ENCODE results near the gene ZMAT3.
"Not testable (repeated sequence)": the region's sequence is repeated elsewhere in the genome, so short reads cannot be mapped to it uniquely, and the experiment has no call there.

The ZMAT3 gene

GRCh38 chr3:179069762-179070390 is 1.7 kb downstream of the ZMAT3 start:
- in situ Hi-C loops (cut with MboI; ENCODE audit: low sequenced_read_pairs): no loop called here

GRCh38 chr3:179068779-179069530 is 2.7 kb downstream of the ZMAT3 start:
- in situ Hi-C loops (cut with MboI; ENCODE audit: low sequenced_read_pairs): no loop called here

DNA sequence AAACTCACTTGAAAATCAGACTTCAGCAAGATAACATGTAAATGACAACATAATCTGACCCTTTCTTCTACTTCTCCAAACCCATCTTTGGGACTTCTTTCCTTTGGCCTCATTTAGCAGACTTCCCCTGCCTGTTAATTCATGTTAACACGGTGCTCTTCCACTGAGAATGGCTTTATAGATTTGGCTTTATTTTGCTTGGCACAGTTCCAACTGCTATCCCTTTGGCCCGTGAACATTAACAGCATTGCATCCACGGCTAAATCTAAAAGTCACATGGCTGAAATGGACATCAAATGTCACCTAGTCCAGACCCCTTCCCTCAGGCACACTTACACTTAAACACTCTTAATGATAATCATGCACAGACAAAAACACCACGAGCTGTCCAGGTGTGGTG is 3.8 kb downstream of the ZMAT3 start:
- in situ Hi-C loops (cut with MboI; ENCODE audit: low sequenced_read_pairs): no loop called here

- in situ Hi-C loops (cut with MboI; ENCODE audit: low sequenced_read_pairs): no loop called here
Measured at GRCh38 chr3:179067291-179067690, 4.3 kb downstream of the ZMAT3 start.

DNA sequence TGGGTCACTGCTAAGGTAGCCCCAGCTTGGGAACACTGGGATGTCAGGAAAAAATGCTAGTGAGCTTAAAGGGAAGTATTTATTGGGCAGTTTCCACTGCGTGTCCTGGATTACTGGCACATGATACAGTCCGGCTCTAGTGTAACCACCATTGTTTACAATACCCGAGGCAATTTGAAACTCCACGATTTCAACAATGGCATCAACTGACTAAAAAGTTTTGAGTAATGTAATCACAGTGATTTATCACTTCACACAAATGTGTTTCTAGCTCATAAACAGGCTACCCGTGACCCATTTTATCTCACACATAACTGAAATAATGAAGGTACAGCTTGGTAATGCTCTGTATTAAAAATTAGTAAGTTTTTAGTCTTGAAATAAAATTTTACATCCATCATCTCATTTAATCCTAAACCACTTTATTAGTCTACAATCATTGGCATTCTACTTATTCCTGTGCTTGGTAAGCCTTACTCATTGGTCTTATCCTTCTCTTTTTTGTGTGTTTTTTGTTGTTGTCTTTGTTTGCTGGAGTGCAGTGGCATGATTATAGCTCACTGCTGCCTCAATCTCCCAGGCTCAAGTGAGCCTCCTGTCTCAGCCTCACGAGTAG is 7.6 kb downstream of the ZMAT3 start:
- in situ Hi-C loops (cut with MboI; ENCODE audit: low sequenced_read_pairs): no loop called here

GRCh38 chr3:179056326-179056725 is 15.3 kb downstream of the ZMAT3 start:
- in situ Hi-C loops (cut with MboI; ENCODE audit: low sequenced_read_pairs): no loop called here

DNA sequence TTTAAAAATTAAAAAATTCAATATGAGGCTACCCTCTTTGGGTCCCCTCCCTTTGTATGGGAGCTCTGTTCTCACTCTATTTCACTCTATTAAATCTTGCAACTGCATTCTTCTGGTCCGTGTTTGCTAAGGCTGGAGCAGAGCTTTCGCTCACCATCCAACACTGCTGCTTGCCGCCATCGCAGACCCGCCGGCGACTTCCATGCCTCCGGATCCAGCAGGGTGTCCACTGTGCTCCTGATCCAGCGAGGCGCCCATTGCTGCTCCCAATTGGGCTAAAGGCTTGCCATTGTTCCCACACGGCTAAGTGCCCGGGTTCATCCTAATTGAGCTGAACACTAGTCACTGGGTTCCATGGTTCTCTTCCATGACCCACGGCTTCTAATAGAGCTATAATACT is 17.0 kb downstream of the ZMAT3 start:
- in situ Hi-C loops (cut with MboI; ENCODE audit: low sequenced_read_pairs): not testable (repeated sequence)

- in situ Hi-C loops (cut with MboI; ENCODE audit: low sequenced_read_pairs): no loop called here
Measured at GRCh38 chr3:179046497-179047353, 24.9 kb downstream of the ZMAT3 start.

- in situ Hi-C loops (cut with MboI; ENCODE audit: low sequenced_read_pairs): no loop called here
Measured at GRCh38 chr3:179045719-179046402, 25.7 kb downstream of the ZMAT3 start.

- in situ Hi-C loops (cut with MboI; ENCODE audit: low sequenced_read_pairs): not testable (repeated sequence)
Measured at GRCh38 chr3:179038899-179039251, 32.7 kb downstream of the ZMAT3 start.

DNA sequence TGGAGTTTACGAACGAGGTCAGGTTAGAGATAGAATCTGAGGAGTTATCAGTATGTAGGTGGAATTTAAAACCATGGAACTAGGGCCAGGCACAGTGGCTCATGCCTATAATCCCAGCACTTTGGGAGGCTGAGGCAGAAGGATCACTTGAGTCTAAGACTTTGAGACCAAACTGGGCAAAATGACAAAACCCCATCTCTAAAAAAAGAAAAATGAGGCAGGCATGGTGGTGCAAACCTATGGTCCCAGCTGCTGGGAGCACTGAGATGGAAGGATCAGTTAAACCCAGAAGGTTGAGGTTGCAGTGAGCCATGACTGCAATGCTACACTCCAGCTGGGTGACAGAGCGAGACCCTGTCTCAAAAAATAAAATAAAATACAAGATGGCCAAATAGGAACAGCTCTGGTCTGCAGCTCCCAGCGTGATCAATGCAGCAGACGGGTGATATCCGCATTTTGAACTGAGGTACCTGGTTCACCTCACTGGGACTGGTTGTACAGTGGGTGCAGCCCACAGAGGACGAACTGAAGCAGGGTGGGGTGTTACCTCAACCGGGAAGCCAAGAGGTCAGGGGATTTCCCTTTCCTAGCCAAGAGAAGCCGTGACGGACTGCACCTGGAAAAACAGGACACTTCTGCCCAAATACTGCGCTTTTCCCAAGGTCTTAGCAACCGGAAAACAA is 33.3 kb downstream of the ZMAT3 start:
- in situ Hi-C loops (cut with MboI; ENCODE audit: low sequenced_read_pairs): no loop called here

DNA sequence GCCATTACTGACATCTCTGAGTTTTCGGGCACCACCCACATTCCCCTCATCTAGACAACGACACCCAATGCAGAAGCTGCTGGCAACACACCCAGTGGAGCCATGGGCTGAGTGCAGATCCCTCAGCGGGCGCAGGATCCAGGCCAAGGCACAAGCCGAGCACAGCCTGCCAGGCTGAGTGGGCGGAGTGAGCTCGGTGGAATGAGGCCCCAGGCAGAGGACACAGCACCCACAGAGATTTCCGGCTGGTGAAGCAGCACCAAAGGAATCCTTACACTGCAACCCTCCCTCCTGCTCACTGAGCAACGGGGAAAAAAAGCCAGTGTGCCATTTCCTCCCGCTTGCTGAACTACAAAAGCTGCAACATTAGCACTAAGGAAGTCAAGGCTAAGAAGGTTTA is 34.3 kb downstream of the ZMAT3 start:
- in situ Hi-C loops (cut with MboI; ENCODE audit: low sequenced_read_pairs): no loop called here

GRCh38 chr3:179036626-179037300 is 34.8 kb downstream of the ZMAT3 start:
- in situ Hi-C loops (cut with MboI; ENCODE audit: low sequenced_read_pairs): no loop called here

DNA sequence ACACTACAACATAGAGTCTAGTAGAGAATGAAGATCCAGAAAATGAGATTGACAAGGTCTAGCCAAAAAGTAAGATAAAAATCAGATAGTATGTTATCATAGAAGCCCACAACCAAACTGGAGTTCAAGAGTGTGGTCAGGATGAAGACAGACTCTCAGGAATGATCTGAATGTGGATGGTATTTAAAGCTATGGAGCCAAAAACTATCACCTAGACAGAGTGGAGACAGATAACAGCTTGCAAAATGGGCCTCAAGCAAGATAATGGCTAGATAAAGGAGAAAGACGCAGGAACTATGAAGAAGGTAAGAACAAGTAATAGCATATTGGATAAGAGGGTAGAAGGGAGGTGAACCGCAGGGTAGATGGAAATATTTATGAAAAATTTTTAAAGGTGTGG is 35.4 kb downstream of the ZMAT3 start:
- in situ Hi-C loops (cut with MboI; ENCODE audit: low sequenced_read_pairs): no loop called here

GRCh38 chr3:179035232-179035631 is 36.4 kb downstream of the ZMAT3 start:
- in situ Hi-C loops (cut with MboI; ENCODE audit: low sequenced_read_pairs): no loop called here

DNA sequence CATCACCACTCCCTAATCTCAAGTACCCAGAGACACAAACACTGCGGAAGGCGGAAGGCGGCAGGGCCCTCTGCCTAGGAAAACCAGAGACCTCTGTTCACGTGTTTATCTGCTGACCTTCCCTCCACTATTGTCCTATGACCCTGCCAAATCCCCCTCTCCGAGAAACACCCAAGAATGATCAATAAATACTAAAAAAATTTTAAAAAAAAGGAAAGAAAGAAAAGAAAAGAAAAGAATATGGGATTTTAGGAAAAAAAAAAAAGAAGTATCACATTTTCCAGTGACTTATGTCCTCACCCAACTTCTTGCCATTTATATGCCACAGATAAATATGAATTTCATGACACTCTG is 38.3 kb downstream of the ZMAT3 start:
- in situ Hi-C loops (cut with MboI; ENCODE audit: low sequenced_read_pairs): not testable (repeated sequence)

- in situ Hi-C loops (cut with MboI; ENCODE audit: low sequenced_read_pairs): not testable (repeated sequence)
Measured at GRCh38 chr3:179032454-179033303, 38.9 kb downstream of the ZMAT3 start.

DNA sequence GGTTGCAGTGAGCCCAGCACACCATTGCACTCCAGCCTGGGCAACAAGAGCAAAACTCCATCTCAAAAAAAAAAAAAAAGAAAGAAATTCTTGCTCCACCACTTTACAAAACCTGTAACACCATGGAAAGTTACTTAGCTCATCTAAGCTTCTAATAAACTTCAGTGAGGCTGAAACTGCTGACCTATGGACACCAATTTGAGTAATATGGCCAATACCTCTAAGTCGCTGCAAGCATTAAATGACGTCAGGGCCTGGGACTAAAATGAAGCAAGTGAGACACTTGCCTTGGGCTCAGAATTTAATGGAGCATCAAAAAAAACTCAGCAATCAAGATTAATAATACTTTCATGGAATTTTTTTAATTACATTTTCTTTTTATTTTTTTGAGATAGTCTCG is 42.5 kb downstream of the ZMAT3 start:
- in situ Hi-C loops (cut with MboI; ENCODE audit: low sequenced_read_pairs): no loop called here

DNA sequence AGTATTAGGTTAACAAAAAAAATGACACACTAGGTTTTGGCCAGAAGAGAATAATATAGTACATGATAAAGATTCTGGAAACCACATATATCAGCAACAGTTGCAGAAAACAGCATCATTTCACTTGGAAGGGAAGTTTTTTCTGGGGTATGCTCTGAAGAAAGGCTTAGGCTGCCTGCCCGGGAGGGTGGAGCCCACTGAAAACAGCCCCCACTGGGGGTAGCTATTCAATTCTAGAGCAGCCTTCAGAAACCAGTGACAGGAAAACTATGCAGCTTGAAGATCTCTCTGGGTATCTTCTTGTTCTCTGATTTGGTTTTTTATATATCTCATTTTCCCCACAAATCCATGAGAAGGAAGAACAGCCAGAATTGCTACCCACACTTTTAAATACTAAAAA is 43.2 kb downstream of the ZMAT3 start:
- in situ Hi-C loops (cut with MboI; ENCODE audit: low sequenced_read_pairs): no loop called here

Measured in hTERT RPE-1 (cell line).